Measurements from ENCODE around the gene RAB10.
"Not testable (repeated sequence)": the region's sequence is repeated elsewhere in the genome, so short reads cannot be mapped to it uniquely, and the experiment has no call there.

Gene RAB10

GRCh38 chr2:26013668-26014067, 20.2 kb upstream of the RAB10 start:
- Histone ChIP-seq H3K4me2 (no peak overlapping the region), H3K36me3 (no peaks in the 10 kb centered on the region), H3K27ac (no peak overlapping the region), H3K9ac (no peak overlapping the region), H3K27me3 (no peaks in the 10 kb centered on the region), H3K4me3 (no peak overlapping the region), H3K9me3 (peaks cover 10% of the 10 kb centered on the region; the same call in 1 of the 2 replicates), H4K20me1 (no peaks in the 10 kb centered on the region), H3K4me1 (no peaks in the 10 kb centered on the region)
- no peak for TF ChIP-seq Cebpa-rat (IDR thresholded peaks at IDR 0.05)

DNA sequence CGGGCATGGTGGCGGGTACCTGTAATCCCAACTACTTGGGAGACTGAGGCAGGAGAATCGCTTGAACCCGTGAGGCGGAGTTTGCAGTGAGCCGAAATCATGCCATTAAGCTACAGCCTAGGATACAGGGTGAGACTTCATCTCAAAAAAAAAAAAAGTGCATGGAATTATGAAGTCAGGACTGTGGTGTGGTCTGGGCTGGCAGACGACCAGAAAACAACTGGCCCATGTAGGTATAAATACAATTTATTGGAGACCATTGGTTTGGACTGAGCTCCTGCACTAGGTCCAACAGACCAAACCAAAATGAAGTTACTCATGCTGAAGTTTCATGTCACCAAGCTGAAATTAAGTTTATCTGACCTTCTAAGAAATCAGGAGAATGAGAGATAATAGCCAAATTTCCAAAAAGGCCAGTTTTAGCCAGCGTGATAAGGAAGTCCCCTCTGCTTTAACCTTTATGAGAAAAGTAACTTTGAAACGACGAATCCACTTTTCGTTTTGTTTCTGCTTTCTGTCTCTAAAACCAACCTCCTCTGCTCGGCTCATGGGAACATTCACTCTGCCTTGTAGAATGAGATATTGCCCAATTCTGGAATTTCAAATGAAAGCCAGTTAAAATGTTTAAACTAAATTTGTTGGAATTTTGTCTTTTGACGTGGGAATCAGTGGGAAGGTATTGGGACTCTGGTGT, 17.7 kb upstream of the RAB10 start:
- TF ChIP-seq Cebpa-rat (IDR thresholded peaks at IDR 0.05), result no peak
- H3K36me3 ChIP-seq, result no peaks in the 10 kb centered on the region

DNA sequence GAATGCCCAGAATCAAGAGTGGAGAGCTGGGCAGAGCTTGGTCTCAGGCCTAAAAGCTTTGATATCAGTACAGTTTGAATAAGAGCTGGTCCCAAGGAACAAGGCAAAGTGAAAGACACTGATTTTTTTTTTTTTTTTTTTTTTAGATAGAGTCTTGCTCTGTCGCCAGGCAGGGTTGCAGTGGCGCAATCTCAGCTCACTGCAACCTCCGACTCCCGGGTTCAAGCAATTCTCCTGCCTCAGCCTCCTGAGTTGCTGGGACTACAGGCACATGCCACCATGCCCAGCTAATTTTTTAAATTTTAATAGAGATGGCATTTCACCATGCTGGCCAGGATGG, 17.2 kb upstream of the RAB10 start:
- not testable (repeated sequence) for H3K9me3 ChIP-seq, H3K4me3 ChIP-seq, H3K4me2 ChIP-seq, H3K27me3 ChIP-seq, H3K27ac ChIP-seq, H3K36me3 ChIP-seq, H3K4me1 ChIP-seq, H4K20me1 ChIP-seq, H3K9ac ChIP-seq

More for the DNA sequence above, 17.7 kb upstream of the RAB10 start:
- Histone ChIP-seq H3K4me2 (no peak overlapping the region), H3K4me1 (no peaks in the 10 kb centered on the region), H3K27me3 (no peaks in the 10 kb centered on the region), H4K20me1 (no peaks in the 10 kb centered on the region), H3K4me3 (no peak overlapping the region), H3K9me3 (no peaks in the 10 kb centered on the region), H3K27ac (no peak overlapping the region), H3K9ac (no peak overlapping the region)

GRCh38 chr2:26017464-26018183, 16.3 kb upstream of the RAB10 start:
- Histone ChIP-seq H3K9ac (no peak overlapping the region), H3K27me3 (no peaks in the 10 kb centered on the region), H4K20me1 (no peaks in the 10 kb centered on the region), H3K27ac (no peak overlapping the region), H3K4me2 (no peak overlapping the region), H3K9me3 (no peaks in the 10 kb centered on the region), H3K4me1 (no peaks in the 10 kb centered on the region), H3K4me3 (no peak overlapping the region), H3K36me3 (no peaks in the 10 kb centered on the region)
- TF ChIP-seq Cebpa-rat (IDR thresholded peaks at IDR 0.05), result no peak

DNA sequence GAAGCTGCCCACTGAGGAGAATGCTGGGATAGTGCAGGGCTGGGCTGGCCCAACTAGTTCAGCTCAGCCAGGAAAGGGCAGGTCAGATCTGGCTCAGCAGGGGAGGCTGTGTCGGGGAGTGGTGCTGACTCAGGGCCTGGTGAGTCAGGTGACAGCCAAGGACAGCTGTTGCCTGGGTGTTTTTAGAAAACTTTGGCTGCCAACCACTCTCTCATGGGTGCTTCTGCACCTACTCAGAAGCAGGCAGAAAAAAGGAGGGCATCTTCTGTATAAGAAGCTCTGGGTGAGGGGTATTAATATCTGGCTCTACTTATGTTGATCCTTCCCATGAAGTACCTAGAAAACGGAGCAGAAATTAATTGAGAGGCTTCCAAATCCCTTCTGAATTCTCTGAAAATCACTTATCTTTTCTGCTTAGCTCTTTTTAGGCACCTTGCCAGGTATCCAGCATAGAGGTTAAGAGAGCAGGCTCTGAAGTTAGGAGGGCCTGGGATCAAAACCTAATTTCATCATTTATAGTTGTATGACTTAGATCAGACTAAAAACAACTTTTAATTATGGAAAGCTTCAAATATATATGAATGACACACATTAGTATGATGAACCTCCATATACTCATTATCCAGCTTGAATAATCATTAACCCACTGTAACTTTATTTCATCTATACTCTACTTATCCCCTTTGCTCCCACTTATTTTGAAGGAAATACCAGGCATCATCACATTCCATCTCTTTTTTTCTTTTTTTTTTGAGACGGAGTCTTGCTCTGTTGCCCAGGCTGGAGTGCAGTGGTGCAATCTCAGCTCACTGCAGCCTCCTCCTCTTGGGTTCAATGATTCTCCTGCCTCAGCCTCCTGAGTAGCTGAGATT, 15.5 kb upstream of the RAB10 start:
- Histone ChIP-seq H3K4me2 (no peak overlapping the region), H3K4me1 (no peaks in the 10 kb centered on the region), H3K27ac (no peak overlapping the region), H3K9ac (no peak overlapping the region), H3K9me3 (no peaks in the 10 kb centered on the region), H4K20me1 (no peaks in the 10 kb centered on the region), H3K4me3 (no peak overlapping the region), H3K36me3 (no peaks in the 10 kb centered on the region), H3K27me3 (no peaks in the 10 kb centered on the region)
- TF ChIP-seq Cebpa-rat (IDR thresholded peaks at IDR 0.05), result no peak

- no peak overlapping the region for H3K4me2 ChIP-seq
Measured at GRCh38 chr2:26020231-26020640, 13.6 kb upstream of the RAB10 start.

DNA sequence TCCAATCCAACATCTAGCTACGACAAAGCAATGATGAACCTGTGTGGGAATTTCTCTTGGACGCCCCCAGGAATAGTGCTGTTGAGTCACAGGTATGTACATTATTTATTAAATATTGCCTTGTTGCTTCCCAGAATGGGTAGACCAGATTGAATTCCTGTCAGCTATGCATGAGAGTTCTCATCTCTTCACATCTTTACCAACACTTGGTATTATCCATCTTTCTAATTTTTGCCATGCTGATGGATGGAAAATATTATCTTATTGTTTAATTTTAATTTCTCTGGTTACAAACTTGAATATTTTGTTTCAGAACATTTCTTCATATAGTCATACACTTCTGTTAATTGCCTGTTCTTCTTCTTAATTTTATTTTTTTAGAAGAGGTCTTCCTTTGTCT, 9.6 kb upstream of the RAB10 start:
- Histone ChIP-seq H3K9me3 (peaks cover 17% of the 10 kb centered on the region), H3K4me2 (no peak overlapping the region), H3K27ac (no peak overlapping the region), H3K4me3 (no peak overlapping the region), H3K4me1 (no peaks in the 10 kb centered on the region), H3K9ac (no peak overlapping the region), H4K20me1 (no peaks in the 10 kb centered on the region), H3K27me3 (no peaks in the 10 kb centered on the region), H3K36me3 (no peaks in the 10 kb centered on the region)
- no peak for TF ChIP-seq Cebpa-rat (IDR thresholded peaks at IDR 0.05)

More at GRCh38 chr2:26020231-26020640, 13.6 kb upstream of the RAB10 start:
- Histone ChIP-seq H3K27ac (no peak overlapping the region), H3K4me1 (no peaks in the 10 kb centered on the region), H3K9me3 (peaks cover 17% of the 10 kb centered on the region), H3K9ac (no peak overlapping the region), H3K36me3 (no peaks in the 10 kb centered on the region), H3K4me3 (no peak overlapping the region), H4K20me1 (no peaks in the 10 kb centered on the region), H3K27me3 (no peaks in the 10 kb centered on the region)
- TF ChIP-seq Cebpa-rat (IDR thresholded peaks at IDR 0.05), result no peak

- Histone ChIP-seq H3K4me2 (no peak overlapping the region), H3K4me3 (no peak overlapping the region), H3K9ac (no peak overlapping the region), H3K27me3 (no peaks in the 10 kb centered on the region), H3K4me1 (no peaks in the 10 kb centered on the region), H3K9me3 (peaks cover 17% of the 10 kb centered on the region), H3K27ac (no peak overlapping the region), H3K36me3 (no peaks in the 10 kb centered on the region), H4K20me1 (no peaks in the 10 kb centered on the region)
- TF ChIP-seq Cebpa-rat (IDR thresholded peaks at IDR 0.05), result no peak
Measured at GRCh38 chr2:26025509-26025908, 8.4 kb upstream of the RAB10 start.

- H3K27ac ChIP-seq, H3K27me3 ChIP-seq, H4K20me1 ChIP-seq, H3K4me3 ChIP-seq, H3K4me2 ChIP-seq, H3K36me3 ChIP-seq, H3K9ac ChIP-seq: not testable (repeated sequence)
- H3K9me3 ChIP-seq, result peaks cover 17% of the 10 kb centered on the region
- H3K4me1 ChIP-seq, result peaks cover 10% of the 10 kb centered on the region
Measured at GRCh38 chr2:26028083-26028482, 5.8 kb upstream of the RAB10 start.

DNA sequence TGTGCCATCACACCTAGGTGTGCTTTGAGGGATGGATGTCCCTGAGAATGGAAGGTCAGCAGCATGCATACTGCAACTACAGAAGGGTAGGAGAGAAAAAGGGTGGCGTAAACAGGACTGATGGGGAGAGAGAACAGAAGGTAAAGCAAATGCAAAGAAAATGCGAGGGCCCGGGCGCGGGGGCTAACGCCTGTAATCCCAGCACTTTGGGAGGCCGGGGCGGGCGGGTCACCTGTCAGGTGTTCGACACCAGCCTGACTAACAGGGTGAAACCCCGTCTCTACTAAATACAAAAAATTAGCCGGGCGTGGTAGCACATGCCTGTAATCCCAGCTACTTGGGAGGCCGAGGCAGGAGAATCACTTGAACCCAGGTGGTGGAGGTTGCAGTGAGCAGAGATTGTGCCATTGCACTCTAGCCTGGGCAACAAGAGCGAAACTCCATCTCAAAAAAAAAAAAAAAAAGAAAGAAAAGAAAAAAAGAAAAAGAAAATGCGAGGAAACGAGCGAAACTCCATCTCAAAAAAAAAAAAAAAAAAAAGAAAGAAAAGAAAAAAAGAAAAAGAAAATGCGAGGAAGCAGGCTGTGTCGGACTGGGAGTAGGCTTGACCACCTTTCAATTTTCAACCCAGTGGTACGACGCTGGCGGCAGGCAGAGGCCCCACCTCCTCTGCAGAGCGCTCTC, 1.2 kb upstream of the RAB10 start:
- peaks cover 29% of the 10 kb centered on the region for H3K4me1 ChIP-seq
- H3K36me3 ChIP-seq, result peaks cover 13% of the 10 kb centered on the region
- peak overlapping the region; percentile 83 for H3K27ac ChIP-seq
- H3K4me3 ChIP-seq, result peak overlapping the region; percentile 81
- H4K20me1 ChIP-seq, result peaks cover 37% of the 10 kb centered on the region
- peak overlapping the region; percentile 94 for H3K4me2 ChIP-seq
- H3K9me3 ChIP-seq, H3K27me3 ChIP-seq: not testable (repeated sequence)
- peak overlapping the region; percentile 86 for H3K9ac ChIP-seq
